Urinary bladder (tissue), 4 donors: ENCODE measurements around the gene EXOC8. TPM values are rescaled to one million over a fixed set of nuclear protein-coding genes. Genes with fewer than 3 reads are reported as not detected.

Experiments used
- DNase-seq: peaks from one replicate; pipeline ENCODE4 v3.0.0-alpha.2; 2015; ENCODE audit errors: extremely low spot score
- H3K27ac ChIP-seq: one replicate; pipeline ENCODE4 v1.5.1; 2013; ENCODE audit warnings: low read depth, mild to moderate bottlenecking, moderate library complexity
- H3K36me3 ChIP-seq: one replicate; pipeline ENCODE4 v1.6.1; 2013; ENCODE audit warnings: mild to moderate bottlenecking, moderate library complexity; ENCODE audit not compliant: insufficient read depth
- H3K4me1 ChIP-seq: one replicate; pipeline ENCODE4 v1.6.1; 2013; ENCODE audit warnings: mild to moderate bottlenecking, moderate library complexity; ENCODE audit not compliant: insufficient read depth
- H3K4me3 ChIP-seq: one replicate; pipeline ENCODE4 v1.5.1; 2013; ENCODE audit warnings: low read depth, low read length
- WGBS: extraction: QIAGEN DNeasy Blood & Tissue Kit; methylation state at CpG from one replicate; pipeline ENCODE4 v1.1.7; 2013; 5-methylcytosine and 5-hydroxymethylcytosine counted together
- polyA plus RNA-seq: library from polyadenylated mRNA; stranded (reverse); fragments of 200-250 nt; gene quantifications from one replicate; pipeline ENCODE4 v1.2.3, GENCODE V29; 2013
- total RNA-seq: library from RNA; depleted of rRNA; stranded (reverse); fragments of >200 nt; gene quantifications from one replicate; pipeline ENCODE4 v1.2.3, GENCODE V29; 2014
- donor health status: healthy with polysubstance abuse.
- donor health status: healthy.

The EXOC8 gene
- total and polyA plus RNA-seq, 2 donors = 6.0 to 20.9 TPM

DNA sequence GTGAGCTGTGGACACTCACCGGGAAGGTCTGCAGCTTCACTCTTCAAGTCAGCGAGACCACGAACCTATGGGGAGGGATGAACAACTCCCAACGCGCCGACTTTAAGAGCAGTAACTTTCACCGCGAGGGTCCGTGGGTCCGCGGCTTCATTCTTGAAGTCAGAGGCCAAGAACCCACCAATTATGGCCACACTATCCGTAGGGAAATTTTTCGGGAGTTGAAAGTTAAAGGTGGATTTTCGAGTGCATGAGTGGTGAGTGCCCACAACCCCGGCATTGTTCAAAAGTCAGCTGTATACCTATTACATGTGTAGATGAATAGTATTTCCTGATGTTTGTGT is 19.7 kb downstream of the EXOC8 start:
- 95% methylated on average over 15 of the region's 15 CpGs for WGBS

DNA sequence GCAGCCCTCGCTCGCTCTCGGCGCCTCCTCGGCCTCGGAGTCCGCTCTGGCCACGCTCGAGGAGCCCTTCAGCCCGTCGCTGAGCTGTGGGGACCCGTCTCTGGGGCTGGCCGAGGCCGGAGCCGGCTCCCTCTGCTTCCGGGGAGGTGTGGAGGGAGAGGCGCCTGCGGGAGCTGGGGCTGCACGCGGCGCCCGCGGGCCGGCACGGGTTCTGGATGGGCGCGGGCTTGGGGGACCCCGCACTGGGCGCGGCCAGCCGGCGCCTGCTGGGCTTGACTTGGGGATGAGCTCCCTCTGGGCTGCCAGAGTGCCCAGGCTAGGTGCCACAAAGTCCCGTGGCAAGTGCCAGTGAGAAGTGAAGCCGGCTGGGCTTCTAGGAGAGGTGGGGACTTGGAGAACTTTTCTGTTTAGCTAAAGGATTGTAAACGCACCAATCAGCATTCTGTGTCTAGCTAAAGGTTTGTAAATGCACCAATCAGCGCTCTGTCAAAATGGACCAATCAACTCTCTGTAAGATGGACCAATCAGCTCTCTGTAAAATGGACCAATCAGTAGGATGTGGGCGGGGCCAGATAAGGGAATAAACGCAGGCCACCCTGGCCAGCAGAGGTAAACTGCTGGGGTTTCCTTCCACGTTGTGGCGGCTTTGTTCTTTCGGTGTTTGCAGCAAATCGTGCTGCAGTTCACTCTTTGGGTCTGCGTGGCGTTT is 20.2 kb downstream of the EXOC8 start:
- DNase-seq = no peak
- Histone ChIP-seq H3K4me3 (no peak overlapping the region), H3K4me1 (no peaks in the 10 kb centered on the region), H3K27ac (no peak overlapping the region), H3K36me3 (no peaks in the 10 kb centered on the region)
- 96% methylated on average over 44 of the region's 44 CpGs for WGBS

More for the DNA sequence above, 19.7 kb downstream of the EXOC8 start:
- DNase-seq = no peak
- H3K4me1 ChIP-seq = no peaks in the 10 kb centered on the region
- H3K4me3 ChIP-seq = no peak overlapping the region
- no peaks in the 10 kb centered on the region for H3K36me3 ChIP-seq
- H3K27ac ChIP-seq = no peak overlapping the region

GRCh38 chr1:231315887-231316286 is 21.8 kb downstream of the EXOC8 start:
- WGBS = 37% methylated on average over 11 of the region's 11 CpGs
- Histone ChIP-seq H3K27ac (no peak overlapping the region), H3K4me3 (no peak overlapping the region), H3K4me1 (no peaks in the 10 kb centered on the region), H3K36me3 (no peaks in the 10 kb centered on the region)
- no peak for DNase-seq

- no peak overlapping the region for H3K4me3 ChIP-seq
- no peak overlapping the region for H3K27ac ChIP-seq
- no peak for DNase-seq
- H3K36me3 ChIP-seq = no peaks in the 10 kb centered on the region
- 74% methylated on average over 4 of the region's 4 CpGs for WGBS
- H3K4me1 ChIP-seq = no peaks in the 10 kb centered on the region
These were observed 24.0 kb downstream of the EXOC8 start for GRCh38 chr1:231313661-231314060.

- Histone ChIP-seq H3K27ac (no peak overlapping the region), H3K36me3 (no peaks in the 10 kb centered on the region), H3K4me3 (no peak overlapping the region), H3K4me1 (no peaks in the 10 kb centered on the region)
- DNase-seq = no peak
- WGBS = 87% methylated on average over 5 of the region's 5 CpGs
These were observed 25.2 kb downstream of the EXOC8 start for GRCh38 chr1:231312432-231312788.

GRCh38 chr1:231311720-231312431 is 25.8 kb downstream of the EXOC8 start:
- WGBS = 73% methylated on average over 8 of the region's 8 CpGs
- H3K4me3 ChIP-seq = no peak overlapping the region
- H3K36me3 ChIP-seq = no peaks in the 10 kb centered on the region
- H3K4me1 ChIP-seq = no peaks in the 10 kb centered on the region
- no peak overlapping the region for H3K27ac ChIP-seq
- DNase-seq = no peak

GRCh38 chr1:231310391-231310934 is 27.2 kb downstream of the EXOC8 start:
- DNase-seq = no peak
- no peak overlapping the region for H3K4me3 ChIP-seq
- 93% methylated on average over 10 of the region's 10 CpGs for WGBS
- H3K36me3 ChIP-seq = no peaks in the 10 kb centered on the region
- no peaks in the 10 kb centered on the region for H3K4me1 ChIP-seq
- no peak overlapping the region for H3K27ac ChIP-seq

GRCh38 chr1:231301990-231302389 is 35.7 kb downstream of the EXOC8 start:
- no peaks in the 10 kb centered on the region for H3K4me1 ChIP-seq
- 92% methylated on average over 3 of the region's 3 CpGs for WGBS
- no peak overlapping the region for H3K27ac ChIP-seq
- no peak overlapping the region for H3K4me3 ChIP-seq
- no peaks in the 10 kb centered on the region for H3K36me3 ChIP-seq
- DNase-seq = no peak

DNA sequence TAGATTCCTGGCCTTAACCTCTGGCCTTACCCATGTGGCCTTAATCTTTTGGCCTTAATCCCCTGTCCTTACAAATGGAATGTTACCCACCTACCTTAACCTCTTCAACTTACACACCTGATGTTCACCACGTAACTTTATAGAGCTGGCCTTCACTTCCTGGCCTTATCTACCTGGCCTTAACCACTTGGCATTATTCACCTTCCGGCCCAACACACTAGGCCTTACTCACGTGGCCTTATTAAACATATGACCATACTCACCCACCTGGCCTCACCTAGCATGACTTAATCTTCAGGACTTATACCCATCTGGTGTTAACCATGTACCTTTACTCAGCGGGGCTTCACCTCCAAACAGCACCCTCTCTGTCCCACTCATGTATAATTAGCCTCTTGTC is 41.7 kb downstream of the EXOC8 start:
- H3K36me3 ChIP-seq = no peaks in the 10 kb centered on the region
- no peak for DNase-seq
- WGBS = 94% methylated on average over 4 of the region's 4 CpGs
- H3K4me1 ChIP-seq = no peaks in the 10 kb centered on the region
- H3K27ac ChIP-seq = no peak overlapping the region
- H3K4me3 ChIP-seq = no peak overlapping the region

GRCh38 chr1:231286603-231287002 is 51.0 kb downstream of the EXOC8 start:
- no peak for DNase-seq
- H3K36me3 ChIP-seq = no peaks in the 10 kb centered on the region
- 96% methylated on average over 6 of the region's 6 CpGs for WGBS

GRCh38 chr1:231284441-231284840 is 53.2 kb downstream of the EXOC8 start:
- WGBS = 96% methylated on average over 6 of the region's 6 CpGs
- H3K4me1 ChIP-seq = no peaks in the 10 kb centered on the region
- no peak overlapping the region for H3K27ac ChIP-seq
- H3K36me3 ChIP-seq = no peaks in the 10 kb centered on the region
- DNase-seq = no peak
- no peak overlapping the region for H3K4me3 ChIP-seq

More at GRCh38 chr1:231286603-231287002, 51.0 kb downstream of the EXOC8 start:
- H3K4me3 ChIP-seq = no peak overlapping the region
- no peaks in the 10 kb centered on the region for H3K4me1 ChIP-seq
- no peak overlapping the region for H3K27ac ChIP-seq

Other genes starting within 250 kb of the EXOC8 start
- 0.42 TPM for gene TRIM67, start 175.8 kb downstream of the EXOC8 start, total RNA-seq
- 0.08 TPM for gene TRIM67, start 175.8 kb downstream of the EXOC8 start, polyA plus RNA-seq
- gene GNPAT, start 96.6 kb downstream of the EXOC8 start, total RNA-seq = 57.0 TPM
- gene GNPAT, start 96.6 kb downstream of the EXOC8 start, polyA plus RNA-seq = 34.1 TPM
- 17.3 TPM for gene SPRTN, start 441 bp upstream of the EXOC8 start, total RNA-seq
- 5.5 TPM for gene SPRTN, start 441 bp upstream of the EXOC8 start, polyA plus RNA-seq
- gene EGLN1, start 84.4 kb upstream of the EXOC8 start, total RNA-seq = 73.3 TPM
- 26.3 TPM for gene EGLN1, start 84.4 kb upstream of the EXOC8 start, polyA plus RNA-seq
- gene TSNAX, start 190.8 kb upstream of the EXOC8 start, total RNA-seq = 64.0 TPM
- gene TSNAX, start 190.8 kb upstream of the EXOC8 start, polyA plus RNA-seq = 35.4 TPM